LoVo (cell line): Measurements from ENCODE around the gene NCEH1.

Experiments
- DNase-seq: peaks from one replicate; pipeline ENCODE4 v3.0.0-alpha.2; 2016; ENCODE audit warnings: low spot score

NCEH1 gene

DNA sequence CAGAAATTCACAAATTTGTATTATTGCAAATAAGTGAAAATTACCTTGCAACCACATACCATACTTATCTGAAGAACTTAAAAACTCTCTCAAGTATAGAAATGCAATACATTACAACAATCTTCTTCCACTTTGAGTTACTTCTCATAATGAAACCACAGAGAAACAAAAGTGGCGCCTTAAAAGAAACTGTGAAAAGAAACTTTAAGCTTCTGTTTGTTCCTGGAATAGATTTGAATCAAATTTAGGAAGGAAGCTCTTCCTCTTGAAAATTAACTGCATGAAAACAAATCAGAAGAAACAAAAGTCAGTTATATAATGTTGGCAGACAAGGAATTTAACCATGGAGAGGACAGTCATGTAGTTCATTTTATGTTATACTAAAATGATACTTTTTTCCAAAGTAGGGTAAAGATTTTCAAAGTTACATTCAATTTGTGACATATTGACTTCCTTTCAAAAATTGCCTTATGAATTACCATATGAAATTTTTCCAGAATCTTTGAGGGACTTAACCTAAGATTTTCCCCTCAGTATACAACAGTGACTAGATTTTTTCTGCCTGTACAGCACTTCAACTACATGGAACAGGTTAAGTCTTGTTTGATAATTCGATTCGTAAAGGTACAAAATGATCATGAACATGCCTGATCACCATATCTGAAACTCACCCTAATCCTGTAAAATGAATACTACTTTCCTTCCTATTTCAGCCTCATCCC is 130.0 kb downstream of the NCEH1 start:
- no peak for DNase-seq
